Fibroblast of mammary gland (primary cell): ENCODE results near the gene GDI1.

Experiments used
- DNase-seq: peaks from one replicate; pipeline ENCODE4 v3.0.0-alpha.2; 2010; ENCODE audit warnings: low read depth
- H3K4me3 ChIP-seq: 2 replicates; pipeline ENCODE4 v1.5.1; 2011; ENCODE audit warnings: low read depth, mild to moderate bottlenecking, low read length, moderate library complexity; ENCODE audit not compliant: control insufficient read depth
- TF ChIP-seq, protein P1 (sequence below): conservative IDR thresholded peaks from 2 replicates; pipeline ENCODE4 v1.5.1; 2011; ENCODE audit warnings: low read depth, low read length, inconsistent platforms; ENCODE audit not compliant: control insufficient read depth, insufficient read depth

GDI1 gene

DNA sequence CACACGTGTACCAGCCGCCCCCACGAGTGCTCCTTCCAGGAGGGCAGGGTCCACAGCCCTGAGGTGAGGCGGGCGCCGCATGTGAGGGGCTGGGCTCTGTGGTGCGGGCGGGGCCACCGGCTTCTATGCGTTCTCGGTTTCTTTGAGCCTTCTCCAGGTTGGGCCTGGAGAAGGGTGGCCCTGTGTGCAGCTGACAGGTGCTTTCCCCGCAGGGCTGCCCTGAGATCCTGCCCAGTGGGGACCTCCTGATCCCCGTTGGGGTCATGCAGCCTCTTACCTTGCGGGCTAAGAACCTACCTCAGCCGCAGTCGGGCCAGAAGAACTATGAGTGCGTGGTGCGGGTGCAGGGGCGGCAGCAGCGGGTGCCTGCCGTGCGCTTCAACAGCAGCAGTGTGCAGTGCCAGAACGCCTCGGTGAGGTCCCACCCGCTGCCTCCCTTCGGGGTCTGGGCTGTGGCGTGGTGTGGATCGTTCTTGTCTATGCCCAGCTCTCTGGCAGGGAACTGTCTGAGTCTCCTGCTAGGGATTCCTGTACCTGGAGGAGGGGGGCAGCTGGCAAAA, 27.9 kb downstream of the GDI1 start:
- TF ChIP-seq, protein P1, sequence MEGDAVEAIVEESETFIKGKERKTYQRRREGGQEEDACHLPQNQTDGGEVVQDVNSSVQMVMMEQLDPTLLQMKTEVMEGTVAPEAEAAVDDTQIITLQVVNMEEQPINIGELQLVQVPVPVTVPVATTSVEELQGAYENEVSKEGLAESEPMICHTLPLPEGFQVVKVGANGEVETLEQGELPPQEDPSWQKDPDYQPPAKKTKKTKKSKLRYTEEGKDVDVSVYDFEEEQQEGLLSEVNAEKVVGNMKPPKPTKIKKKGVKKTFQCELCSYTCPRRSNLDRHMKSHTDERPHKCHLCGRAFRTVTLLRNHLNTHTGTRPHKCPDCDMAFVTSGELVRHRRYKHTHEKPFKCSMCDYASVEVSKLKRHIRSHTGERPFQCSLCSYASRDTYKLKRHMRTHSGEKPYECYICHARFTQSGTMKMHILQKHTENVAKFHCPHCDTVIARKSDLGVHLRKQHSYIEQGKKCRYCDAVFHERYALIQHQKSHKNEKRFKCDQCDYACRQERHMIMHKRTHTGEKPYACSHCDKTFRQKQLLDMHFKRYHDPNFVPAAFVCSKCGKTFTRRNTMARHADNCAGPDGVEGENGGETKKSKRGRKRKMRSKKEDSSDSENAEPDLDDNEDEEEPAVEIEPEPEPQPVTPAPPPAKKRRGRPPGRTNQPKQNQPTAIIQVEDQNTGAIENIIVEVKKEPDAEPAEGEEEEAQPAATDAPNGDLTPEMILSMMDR, result no peak

DNA sequence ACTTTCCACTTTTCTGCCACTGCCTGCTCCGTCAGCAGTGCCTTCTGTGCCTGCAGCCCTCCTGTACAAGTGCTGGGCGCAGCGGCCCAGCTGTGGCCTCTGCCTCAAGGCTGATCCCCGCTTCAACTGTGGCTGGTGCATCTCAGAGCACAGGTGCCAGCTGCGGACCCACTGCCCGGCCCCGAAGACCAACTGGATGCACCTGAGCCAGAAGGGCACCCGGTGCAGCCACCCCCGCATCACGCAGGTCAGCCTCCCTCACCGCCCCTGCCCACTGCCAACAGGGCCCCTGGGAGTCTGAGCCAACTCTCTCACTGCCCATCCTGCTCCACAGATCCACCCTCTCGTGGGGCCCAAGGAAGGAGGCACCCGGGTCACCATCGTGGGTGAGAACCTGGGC, 28.6 kb downstream of the GDI1 start:
- TF ChIP-seq, protein P1, result no peak
- H3K4me3 ChIP-seq, result no peak overlapping the region
- no peak for DNase-seq

More for the DNA sequence above, 27.9 kb downstream of the GDI1 start:
- H3K4me3 ChIP-seq, result no peak overlapping the region
- no peak for DNase-seq

DNA sequence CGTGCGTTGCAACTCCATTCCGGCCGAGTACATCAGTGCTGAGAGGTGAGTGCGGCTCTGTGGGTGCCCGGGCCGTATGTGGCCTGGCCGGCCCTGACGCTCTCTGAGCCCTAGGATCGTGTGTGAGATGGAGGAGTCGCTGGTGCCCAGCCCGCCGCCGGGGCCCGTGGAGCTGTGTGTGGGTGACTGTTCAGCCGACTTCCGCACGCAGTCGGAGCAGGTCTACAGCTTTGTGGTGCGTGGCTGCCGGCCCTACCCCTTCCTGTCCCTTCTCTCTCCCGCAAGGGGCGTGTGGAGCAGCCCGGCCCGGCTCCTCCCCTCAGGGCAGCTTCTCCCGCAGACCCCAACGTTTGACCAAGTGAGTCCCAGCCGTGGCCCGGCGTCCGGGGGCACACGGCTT, 29.1 kb downstream of the GDI1 start:
- DNase-seq, result no peak
- TF ChIP-seq, protein P1, result no peak
- no peak overlapping the region for H3K4me3 ChIP-seq

DNA sequence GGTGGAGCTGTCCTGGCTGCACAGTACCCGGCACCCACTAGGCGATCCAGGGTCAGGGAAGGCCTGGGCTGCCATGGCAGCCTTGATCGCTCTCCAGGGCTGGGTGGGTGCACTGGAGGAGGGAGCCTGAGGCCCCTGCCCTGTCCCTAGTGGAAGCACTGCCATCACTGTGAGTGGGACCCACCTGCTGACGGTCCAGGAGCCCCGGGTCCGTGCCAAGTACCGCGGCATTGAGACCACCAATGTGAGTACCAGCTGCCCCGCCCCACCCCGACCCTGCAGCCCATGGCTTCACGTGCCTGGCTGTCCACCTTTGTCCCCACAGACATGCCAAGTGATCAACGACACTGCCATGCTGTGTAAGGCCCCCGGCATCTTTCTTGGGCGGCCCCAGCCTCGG, 30.0 kb downstream of the GDI1 start:
- TF ChIP-seq, protein P1, result no peak
- H3K4me3 ChIP-seq, result no peak overlapping the region
- DNase-seq, result no peak

DNA sequence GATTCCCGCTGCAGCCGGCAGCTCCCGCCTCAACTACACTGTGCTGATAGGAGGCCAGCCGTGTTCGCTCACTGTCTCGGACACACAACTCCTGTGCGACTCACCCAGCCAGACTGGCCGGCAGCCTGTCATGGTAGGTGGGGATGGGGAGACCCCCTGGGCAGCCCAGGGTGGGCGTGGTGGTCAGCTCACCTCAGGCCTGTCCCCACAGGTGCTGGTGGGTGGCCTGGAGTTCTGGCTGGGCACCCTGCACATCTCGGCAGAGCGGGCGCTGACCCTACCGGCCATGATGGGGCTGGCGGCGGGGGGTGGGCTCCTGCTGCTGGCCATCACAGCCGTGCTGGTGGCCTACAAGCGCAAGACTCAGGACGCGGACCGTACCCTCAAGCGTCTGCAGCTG, 30.6 kb downstream of the GDI1 start:
- TF ChIP-seq, protein P1, result no peak
- no peak for DNase-seq
- H3K4me3 ChIP-seq, result no peak overlapping the region

DNA sequence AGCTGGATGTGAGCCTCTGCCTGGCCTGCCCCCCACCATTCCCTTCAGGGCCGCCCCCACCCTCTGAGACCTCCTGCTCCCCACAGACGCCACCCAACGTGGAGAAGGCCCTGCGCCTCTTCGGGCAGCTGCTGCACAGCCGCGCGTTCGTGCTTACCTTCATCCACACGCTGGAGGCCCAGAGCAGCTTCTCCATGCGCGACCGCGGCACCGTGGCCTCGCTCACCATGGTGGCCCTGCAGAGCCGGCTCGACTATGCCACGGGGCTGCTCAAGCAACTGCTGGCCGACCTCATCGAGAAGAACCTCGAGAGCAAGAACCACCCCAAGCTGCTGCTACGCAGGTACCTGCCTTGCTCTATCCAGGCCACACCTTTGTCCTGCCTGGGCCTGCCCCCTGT, 31.3 kb downstream of the GDI1 start:
- TF ChIP-seq, protein P1, result no peak
- DNase-seq, result no peak
- H3K4me3 ChIP-seq, result no peak overlapping the region

DNA sequence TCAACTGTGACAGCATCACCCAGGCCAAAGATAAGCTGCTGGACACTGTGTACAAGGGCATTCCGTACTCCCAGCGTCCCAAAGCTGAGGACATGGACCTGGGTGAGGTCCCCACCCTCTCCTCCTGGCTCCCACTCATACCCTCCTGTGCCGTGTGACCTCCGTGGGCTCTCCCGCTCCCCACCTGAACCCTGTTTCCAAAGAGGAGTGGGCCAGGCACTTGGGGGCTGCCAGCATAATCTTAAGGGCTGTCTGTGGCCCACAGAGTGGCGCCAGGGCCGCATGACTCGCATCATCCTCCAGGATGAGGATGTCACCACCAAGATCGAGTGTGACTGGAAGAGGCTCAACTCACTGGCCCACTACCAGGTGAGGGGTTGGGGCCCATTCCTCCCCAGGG, 32.2 kb downstream of the GDI1 start:
- no peak for DNase-seq
- TF ChIP-seq, protein P1, result no peak
- no peak overlapping the region for H3K4me3 ChIP-seq
